HG03097 (cell line): ENCODE data around the gene DDX50.
"Not testable (repeated sequence)": the region's sequence is repeated elsewhere in the genome, so short reads cannot be mapped to it uniquely, and the experiment has no call there.

Experiments used
- ATAC-seq: cut with Tn5 transposase; IDR thresholded peaks from one replicate; pipeline ENCODE4 v1.9.1; 2021; ENCODE audit not compliant: unreplicated experiment, low FRiP score

The DDX50 gene

GRCh38 chr10:68899186-68899745 lies 1.8 kb upstream of the DDX50 start:
- no peak for ATAC-seq

- ATAC-seq = peak; percentile 26
Measured at GRCh38 chr10:68900427-68901104, 549 bp upstream of the DDX50 start.

GRCh38 chr10:68902382-68902781 lies 1.3 kb downstream of the DDX50 start:
- no peak for ATAC-seq

- no peak for ATAC-seq
Measured at GRCh38 chr10:68924593-68924992, 23.5 kb downstream of the DDX50 start.

GRCh38 chr10:68925489-68925888 lies 24.4 kb downstream of the DDX50 start:
- no peak for ATAC-seq

GRCh38 chr10:68929157-68929556 lies 28.0 kb downstream of the DDX50 start:
- ATAC-seq = not testable (repeated sequence)

GRCh38 chr10:68929888-68930287 lies 28.8 kb downstream of the DDX50 start:
- not testable (repeated sequence) for ATAC-seq

- ATAC-seq = not testable (repeated sequence)
Measured at GRCh38 chr10:68932860-68933259, 31.7 kb downstream of the DDX50 start.

- no peak for ATAC-seq
Measured at GRCh38 chr10:68934994-68935393, 33.9 kb downstream of the DDX50 start.

- ATAC-seq = no peak
Measured at GRCh38 chr10:68938117-68938516, 37.0 kb downstream of the DDX50 start.

GRCh38 chr10:68938884-68939283 lies 37.8 kb downstream of the DDX50 start:
- ATAC-seq = no peak

GRCh38 chr10:68940917-68941316 lies 39.8 kb downstream of the DDX50 start:
- ATAC-seq = not testable (repeated sequence)

GRCh38 chr10:68950598-68950997 lies 49.5 kb downstream of the DDX50 start:
- ATAC-seq = no peak

GRCh38 chr10:68954904-68955303 lies 53.8 kb downstream of the DDX50 start:
- ATAC-seq = no peak

- ATAC-seq = no peak
Measured at GRCh38 chr10:68955355-68955831, 54.3 kb downstream of the DDX50 start.

- ATAC-seq = peak; percentile 77
Measured at GRCh38 chr10:68955832-68956532, 54.9 kb downstream of the DDX50 start, which contains the start of gene DDX21. DDX21 (plus strand) TSS chr10:68956170; CDS start chr10:68956226, 56 bp downstream.

GRCh38 chr10:68957284-68957615 lies 56.1 kb downstream of the DDX50 start:
- ATAC-seq = no peak

- ATAC-seq = no peak
Measured at GRCh38 chr10:68957654-68958053, 56.5 kb downstream of the DDX50 start.

- no peak for ATAC-seq
Measured at GRCh38 chr10:68959695-68960527, 58.8 kb downstream of the DDX50 start.

- no peak for ATAC-seq
Measured at GRCh38 chr10:68963151-68963550, 62.0 kb downstream of the DDX50 start.

GRCh38 chr10:68973975-68974374 lies 72.9 kb downstream of the DDX50 start:
- no peak for ATAC-seq
